IPS-NIHi7 (cell line): ENCODE data around the gene TAS1R3.
"Not testable (repeated sequence)": the region's sequence is repeated elsewhere in the genome, so short reads cannot be mapped to it uniquely, and the experiment has no call there.

Experiments used
- DNase-seq: peaks from one replicate; pipeline ENCODE4 v3.0.0; 2012; ENCODE audit warnings: mixed read lengths; ENCODE audit errors: extremely low spot score

TAS1R3 gene

DNA sequence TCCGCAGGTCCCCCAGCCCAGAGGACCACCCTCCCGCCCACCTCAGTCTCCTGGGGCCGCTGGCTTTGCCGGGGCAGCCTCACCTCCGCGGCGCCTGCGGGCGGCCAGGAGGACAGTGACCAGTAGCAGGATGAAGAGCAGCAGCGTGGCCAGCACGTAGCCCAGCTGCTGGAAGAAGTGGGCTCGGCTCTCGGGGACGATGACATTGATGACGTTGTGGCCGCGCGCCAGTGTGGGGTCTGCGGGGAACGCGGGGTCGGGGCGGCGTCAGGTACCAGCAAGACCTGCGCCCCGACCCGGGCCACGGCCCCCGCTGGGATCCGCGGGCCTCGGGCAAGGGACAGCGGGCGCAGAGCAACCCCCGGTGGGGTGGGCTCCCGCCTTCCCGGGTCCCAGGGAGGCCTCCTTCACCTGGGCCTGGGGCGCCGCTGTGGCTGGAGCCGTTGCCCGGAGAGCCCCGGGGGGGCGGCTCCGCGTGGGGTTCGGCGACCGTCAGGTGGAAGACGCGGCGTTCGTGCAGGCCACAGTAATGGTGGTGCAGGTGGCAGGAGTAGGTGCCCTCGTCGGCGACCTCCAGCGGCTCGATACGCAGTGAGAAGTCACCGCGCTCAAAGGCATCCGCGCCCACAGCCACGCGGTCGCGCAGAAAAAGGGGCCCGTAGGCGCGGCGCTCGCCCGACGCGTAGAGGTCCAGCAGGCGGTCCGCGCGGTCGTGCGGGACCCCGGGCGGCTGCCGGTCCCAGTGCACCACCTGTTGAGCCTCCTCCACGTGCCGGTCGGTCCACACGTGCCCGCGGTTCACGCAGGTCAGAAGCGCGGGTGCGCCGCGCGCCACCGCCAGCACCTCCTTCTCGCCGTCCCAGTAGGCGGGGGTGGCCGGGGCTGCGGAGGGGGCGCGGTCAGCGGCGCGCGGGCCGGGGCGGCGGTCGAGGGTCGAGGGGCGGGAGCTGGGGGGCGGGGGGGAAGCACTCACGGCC, 23.5 kb downstream of the TAS1R3 start:
- DNase-seq, result no peak

- no peak for DNase-seq
Observed at GRCh38 chr1:1355416-1355815, 24.3 kb downstream of the TAS1R3 start.

DNA sequence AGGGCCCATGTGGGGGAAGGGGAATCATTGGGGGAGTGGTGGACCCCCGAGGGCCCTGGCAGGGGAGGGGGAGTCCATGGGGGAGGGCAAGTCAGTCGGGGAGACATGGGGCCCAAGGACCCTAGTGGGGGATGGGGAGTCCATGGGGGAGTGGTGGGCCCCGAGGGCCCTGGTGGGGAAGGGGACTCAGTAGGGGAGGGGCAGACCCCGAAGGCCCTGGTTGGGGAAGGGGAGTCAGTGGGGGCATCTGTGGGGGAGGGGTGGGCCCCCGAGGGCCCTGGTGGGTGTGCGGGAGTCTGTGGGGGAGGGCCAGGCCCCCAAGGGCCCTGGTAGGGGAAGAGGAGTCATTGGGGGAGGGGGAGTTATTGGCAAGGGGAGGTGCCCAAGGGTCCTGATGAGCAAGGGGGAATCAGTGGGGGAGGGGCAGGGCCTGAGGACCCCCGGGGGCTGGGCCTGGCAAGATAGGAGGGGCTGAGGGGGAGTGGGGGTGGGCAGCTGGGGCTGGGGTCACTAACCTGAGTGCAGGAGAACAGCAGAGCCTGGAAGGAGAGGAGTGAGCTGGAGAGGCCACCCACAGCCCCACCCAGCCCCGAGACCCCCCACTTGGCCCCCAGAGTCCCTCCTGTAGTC, 25.2 kb downstream of the TAS1R3 start:
- no peak for DNase-seq

- no peak for DNase-seq
Observed at GRCh38 chr1:1356796-1357401, 25.8 kb downstream of the TAS1R3 start.

DNA sequence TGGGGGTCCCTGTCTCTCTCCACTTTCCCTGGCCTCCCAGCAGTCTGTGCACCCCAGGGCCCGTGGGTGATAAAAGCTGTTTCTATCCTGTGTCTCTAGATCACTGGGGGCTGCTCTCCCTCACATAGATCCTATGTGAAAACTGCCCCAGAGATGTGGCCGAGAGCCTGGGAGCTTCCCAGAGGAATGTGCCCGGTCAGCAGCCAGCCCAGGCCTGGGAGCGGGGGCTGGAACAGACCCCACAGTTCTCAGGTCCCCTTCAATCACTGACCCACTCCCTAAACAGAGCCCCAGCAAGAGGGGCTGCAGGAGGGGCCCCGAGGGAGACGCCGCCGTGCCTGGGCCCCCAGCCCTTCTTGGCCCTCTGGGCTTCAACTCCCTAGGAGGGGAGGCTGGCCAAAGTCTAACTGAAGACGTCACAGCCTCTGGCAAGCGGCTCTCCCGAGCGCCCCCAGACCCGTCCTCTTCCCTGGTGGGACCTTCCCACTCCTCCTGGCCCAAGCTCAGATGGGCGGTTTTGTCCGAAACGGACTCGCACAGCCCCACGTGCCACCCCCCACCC, 26.9 kb downstream of the TAS1R3 start:
- DNase-seq, result no peak

DNA sequence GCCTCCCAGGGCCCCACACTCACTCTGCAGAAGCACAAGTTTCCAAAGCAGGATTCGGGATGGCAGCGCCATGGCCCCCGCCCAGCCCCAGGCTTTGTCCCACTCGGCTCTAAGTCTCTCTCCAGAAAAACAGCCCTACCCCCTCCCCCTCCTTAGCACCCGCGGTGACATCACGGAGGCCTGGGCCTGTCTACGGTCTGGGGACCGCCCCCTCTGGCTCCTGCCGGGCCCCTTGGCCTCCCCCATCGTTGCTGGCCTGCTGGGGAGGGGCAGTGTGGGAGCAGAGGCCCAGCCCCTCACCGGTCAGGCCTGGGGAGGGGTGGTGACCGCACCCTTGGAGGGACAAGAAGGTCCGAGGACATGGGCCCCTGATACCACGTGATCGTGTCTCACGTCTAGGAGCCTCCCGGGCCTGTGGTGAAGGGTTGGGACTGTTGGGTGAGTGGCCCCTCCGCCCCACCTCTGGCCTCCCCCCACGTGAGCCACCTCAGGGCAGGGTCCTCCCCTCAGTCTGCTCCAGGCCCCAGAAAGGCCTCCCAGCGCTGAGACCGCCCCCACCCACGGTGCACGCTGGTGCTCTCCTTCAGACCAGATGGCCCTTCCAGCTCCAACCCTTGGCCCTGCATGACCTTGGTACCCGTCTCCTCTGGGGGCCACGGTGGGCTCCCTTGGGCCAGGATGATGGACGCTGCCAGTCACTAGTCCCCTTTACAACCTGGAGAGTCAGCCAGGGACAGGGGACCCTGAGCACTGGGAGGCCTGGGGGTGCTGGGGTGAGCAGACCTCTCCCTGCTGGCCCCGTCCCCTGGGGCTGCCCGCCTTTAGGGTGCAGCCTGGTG, 27.6 kb downstream of the TAS1R3 start, which contains the start of gene MXRA8:
MXRA8 (minus strand) TSS at position 123 of the 839 bp plus-strand sequence; CDS start at position 72, 51 bp downstream.
- DNase-seq, result peak; percentile 61

DNA sequence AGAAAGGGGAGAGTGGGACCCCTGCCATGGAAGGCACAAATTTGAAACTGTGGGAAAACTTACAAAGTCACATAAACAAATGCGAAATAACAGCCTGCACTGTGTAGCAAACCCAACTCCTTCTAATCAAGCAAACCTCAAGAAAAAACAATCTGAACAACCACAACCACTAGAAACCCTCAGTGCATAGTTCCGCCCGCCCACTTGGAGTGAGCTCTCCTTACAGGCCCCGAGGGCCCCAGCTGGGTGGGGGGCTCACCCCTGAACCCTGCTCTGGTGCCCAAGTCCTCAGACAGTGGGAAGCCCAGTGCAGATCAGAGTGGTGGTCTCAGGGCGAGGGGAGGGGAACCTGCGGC, 28.2 kb downstream of the TAS1R3 start:
- no peak for DNase-seq

GRCh38 chr1:1359664-1360468, 28.8 kb downstream of the TAS1R3 start:
- no peak for DNase-seq

DNA sequence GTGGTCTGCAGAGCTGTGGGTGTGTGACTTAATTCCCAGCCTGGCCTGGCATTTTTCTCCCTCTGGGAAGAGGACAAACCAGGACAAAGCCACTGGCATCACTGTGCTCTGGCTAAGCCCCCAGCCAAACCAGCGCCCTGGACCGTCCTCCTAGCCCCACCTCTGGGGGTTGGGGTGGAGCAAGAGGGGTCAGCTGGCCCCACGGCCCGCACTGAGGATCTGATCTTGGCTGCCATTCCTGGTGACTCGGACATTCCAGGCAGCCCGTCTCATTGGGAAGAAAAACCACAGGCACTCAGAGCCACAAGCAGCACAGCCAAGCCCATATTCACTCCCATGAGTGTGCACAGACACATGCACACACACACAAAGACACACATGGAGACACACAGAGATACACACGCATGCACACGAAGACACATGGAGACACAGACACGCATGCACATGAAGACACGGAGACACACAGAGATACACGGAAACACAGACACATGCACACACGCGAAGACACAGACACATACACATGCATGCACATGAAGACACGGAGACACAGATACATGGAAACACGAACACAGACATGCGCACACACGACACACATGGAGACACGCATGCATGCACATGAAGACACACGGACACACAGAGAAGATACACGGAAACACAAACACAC, 29.6 kb downstream of the TAS1R3 start:
- DNase-seq, result no peak

- no peak for DNase-seq
Observed at GRCh38 chr1:1361233-1361981, 30.3 kb downstream of the TAS1R3 start.

- peak; percentile 65 for DNase-seq
Observed at GRCh38 chr1:1361982-1362423, 30.9 kb downstream of the TAS1R3 start.

- no peak for DNase-seq
Observed at GRCh38 chr1:1364266-1364665, 33.2 kb downstream of the TAS1R3 start.

DNA sequence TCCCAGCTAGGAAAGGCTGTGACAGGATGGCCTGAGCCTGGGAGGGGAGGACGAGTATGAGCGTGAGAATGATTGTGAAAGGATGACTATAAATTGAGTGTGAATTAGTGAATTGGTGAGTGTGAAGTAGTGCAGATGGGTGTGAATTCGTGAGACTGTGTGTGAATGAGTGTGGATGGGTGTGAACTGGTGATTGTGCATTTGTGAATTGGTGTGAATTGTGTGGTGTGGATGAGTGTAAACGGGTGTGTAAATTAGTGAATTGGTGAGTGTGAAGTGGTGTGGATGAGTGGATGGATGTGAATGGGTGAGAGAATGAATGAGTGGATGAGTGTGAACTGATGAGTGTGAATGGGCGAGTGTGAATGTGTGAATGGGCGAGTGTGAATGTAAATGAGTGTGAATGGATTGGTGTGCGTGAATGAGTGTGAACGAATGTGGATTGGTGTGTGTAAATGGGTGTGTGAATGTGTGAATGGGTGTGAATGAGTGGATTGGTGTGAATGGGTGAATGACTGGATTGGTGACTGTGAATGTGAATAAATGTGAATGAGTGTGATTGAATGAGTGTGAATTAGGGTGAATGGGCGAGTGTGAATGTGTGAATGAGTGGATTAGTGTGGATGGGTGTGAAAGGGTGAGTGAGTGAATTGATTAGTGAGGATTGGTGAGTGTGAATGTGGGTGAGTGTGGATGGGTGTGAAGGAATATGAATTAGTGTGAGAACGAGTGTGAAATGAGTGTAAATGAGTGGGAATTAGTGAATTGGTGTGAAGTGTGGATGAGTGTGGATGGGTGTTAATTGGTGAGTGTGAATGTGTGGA, 35.0 kb downstream of the TAS1R3 start:
- no peak for DNase-seq

DNA sequence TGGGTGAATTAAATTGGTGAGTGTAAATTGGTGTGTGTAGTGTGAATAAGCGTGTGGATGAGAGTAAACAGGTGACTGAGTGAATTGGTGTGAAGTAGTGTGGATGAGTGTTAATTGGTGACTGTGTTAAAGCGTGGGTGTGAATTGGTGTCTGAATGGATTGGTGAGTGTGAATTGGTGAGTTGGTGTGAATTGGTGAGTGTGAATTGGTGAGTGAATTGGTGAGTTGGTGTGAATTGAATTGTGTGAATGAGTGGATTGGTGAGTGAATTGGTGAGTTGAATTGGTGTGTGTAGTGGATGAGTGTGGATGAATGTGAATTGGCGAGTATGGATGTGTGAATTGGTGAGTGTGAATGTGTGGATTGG, 35.6 kb downstream of the TAS1R3 start:
- DNase-seq, result no peak

DNA sequence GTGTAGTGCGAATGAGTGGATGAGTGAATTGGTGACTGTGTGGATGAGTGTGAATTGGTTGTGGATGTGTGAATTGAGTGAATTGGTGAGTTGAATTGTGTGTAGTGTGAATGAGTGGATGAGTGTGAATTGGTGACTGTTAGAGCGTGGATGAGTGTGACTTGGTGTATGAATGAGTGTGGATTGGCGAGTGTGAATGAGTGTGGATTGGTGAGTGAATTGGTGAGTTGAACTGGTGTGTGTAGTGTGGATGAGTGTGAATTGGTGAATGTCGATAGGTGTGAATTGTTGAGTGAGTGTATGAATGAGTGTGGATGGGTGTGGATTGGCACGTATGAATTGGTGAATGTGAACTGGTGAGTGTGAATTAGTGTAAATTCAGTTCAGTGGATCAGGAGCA, 36.2 kb downstream of the TAS1R3 start:
- no peak for DNase-seq

GRCh38 chr1:1370094-1370493, 39.0 kb downstream of the TAS1R3 start:
- not testable (repeated sequence) for DNase-seq

DNA sequence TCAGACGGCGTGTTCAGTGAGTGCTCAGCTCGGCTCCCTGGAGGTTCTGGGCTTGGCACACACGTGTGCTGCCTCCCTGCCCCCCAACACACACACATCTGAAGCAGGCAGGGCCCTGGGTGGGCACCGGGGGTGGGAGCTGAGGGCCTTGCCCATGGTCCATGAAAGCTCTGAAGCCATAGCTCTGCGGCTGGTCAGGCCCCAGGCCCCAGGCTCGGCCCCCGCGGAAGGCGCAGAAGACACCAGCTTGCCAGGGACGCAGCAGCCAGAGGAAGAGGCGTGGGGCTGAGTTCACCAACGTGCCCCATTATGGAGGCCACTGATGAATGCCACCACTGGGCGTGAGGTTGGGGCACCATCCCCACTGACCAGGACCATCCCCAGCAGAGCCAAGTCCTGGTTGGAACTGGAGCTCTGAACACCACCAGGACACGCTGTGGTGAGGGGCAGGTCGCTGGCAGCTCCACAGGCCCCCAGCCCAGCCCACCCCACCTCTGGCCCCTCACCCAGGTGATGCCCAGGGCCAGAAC, 39.8 kb downstream of the TAS1R3 start:
- DNase-seq, result no peak

- DNase-seq, result no peak
Observed at GRCh38 chr1:1371364-1371745, 40.3 kb downstream of the TAS1R3 start.
